BLaER1 (cell line): ENCODE results near the gene ARHGAP18.

Source experiments
- H3K27ac ChIP-seq: shearing (Covaris generic); formaldehyde crosslinking; 2 replicates; pipeline ENCODE4 v1.8.1; 2022
- H3K27me3 ChIP-seq: shearing (Covaris generic); formaldehyde crosslinking; 2 replicates; pipeline ENCODE4 v1.8.1; 2022
- H3K36me3 ChIP-seq: shearing (Covaris generic); formaldehyde crosslinking; 2 replicates; pipeline ENCODE4 v1.8.1; 2022
- H3K4me1 ChIP-seq: shearing (Covaris generic); formaldehyde crosslinking; 2 replicates; pipeline ENCODE4 v1.8.1; 2022
- H3K4me2 ChIP-seq: shearing (Covaris generic); formaldehyde crosslinking; 2 replicates; pipeline ENCODE4 v1.8.1; 2022
- H3K4me3 ChIP-seq: shearing (Covaris generic); formaldehyde crosslinking; 2 replicates; pipeline ENCODE4 v1.8.1; 2022
- H3K9ac ChIP-seq: shearing (Covaris generic); formaldehyde crosslinking; 2 replicates; pipeline ENCODE4 v1.8.1; 2022
- H3K9me3 ChIP-seq: shearing (Covaris generic); formaldehyde crosslinking; 2 replicates; pipeline ENCODE4 v1.8.1; 2022
- H4K20me1 ChIP-seq: shearing (Covaris generic); formaldehyde crosslinking; 2 replicates; pipeline ENCODE4 v1.8.1; 2022
- Cebpa-rat ChIP-seq: shearing (Covaris generic); IDR thresholded peaks from 2 replicates; pipeline ENCODE4 v1.8.1; 2022

Gene ARHGAP18

DNA sequence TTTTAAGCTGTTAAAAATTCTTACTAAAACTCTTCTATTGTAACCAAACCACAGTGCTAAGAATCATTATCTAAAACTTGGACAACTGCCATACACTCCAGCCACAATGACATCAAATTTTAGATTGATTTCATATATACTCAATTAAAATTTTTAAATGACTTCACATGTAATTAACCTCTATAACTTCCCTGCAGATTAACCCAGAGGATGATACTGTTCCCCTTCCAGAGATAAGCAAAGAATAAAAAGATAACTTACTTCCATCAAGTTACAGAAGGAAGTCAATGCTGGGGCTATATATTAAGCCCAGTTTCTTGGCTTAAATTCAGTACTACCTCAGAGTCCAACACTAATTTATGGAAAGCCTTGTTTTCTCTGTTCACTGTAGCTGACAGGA is 71.3 kb downstream of the ARHGAP18 start:
- no peak overlapping the region for H3K27ac ChIP-seq
- H3K4me2 ChIP-seq: no peak overlapping the region
- H3K9me3 ChIP-seq: no peaks in the 10 kb centered on the region
- H3K4me1 ChIP-seq: no peaks in the 10 kb centered on the region
- H3K4me3 ChIP-seq: no peak overlapping the region
- no peaks in the 10 kb centered on the region for H3K27me3 ChIP-seq
- H3K9ac ChIP-seq: no peak overlapping the region
- no peaks in the 10 kb centered on the region for H4K20me1 ChIP-seq
- peaks cover 20% of the 10 kb centered on the region; the same call in 1 of the 2 replicates for H3K36me3 ChIP-seq
- TF ChIP-seq Cebpa-rat: no peak

DNA sequence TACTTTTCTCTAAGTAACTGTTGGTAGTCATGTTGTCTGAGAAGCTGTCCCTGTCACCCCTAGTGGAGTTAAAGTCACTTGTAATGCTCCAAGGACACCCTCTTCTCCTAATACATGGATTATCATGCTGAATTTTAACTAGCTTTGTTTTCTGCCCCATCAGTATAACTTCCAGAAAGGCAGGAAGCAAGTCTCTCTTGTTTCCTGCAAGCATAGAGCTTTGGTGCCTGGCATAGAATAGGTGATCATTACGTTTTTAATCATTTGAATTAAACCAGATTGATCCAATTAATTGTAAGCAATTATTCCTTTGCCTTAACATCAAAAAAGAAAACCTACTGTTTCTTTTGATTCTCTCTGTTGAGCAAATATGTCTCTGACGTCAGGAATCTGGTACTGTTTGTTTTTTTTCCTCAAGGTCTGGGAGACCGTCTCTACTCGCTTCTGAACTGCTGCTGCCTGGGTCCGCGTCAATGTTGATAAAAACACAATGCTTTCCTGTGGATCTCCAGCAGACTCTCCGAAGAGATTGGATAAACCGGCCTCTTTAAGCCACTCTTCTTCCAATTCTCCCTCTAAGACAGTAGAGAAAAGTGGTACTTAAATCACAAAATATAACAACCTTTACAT is 71.8 kb downstream of the ARHGAP18 start:
- Histone ChIP-seq H3K27me3 (no peaks in the 10 kb centered on the region), H3K36me3 (peaks cover 20% of the 10 kb centered on the region; the same call in 1 of the 2 replicates), H4K20me1 (no peaks in the 10 kb centered on the region), H3K9ac (no peak overlapping the region), H3K4me1 (no peaks in the 10 kb centered on the region), H3K9me3 (no peaks in the 10 kb centered on the region), H3K4me3 (no peak overlapping the region), H3K4me2 (no peak overlapping the region), H3K27ac (no peak overlapping the region)
- TF ChIP-seq Cebpa-rat: no peak

DNA sequence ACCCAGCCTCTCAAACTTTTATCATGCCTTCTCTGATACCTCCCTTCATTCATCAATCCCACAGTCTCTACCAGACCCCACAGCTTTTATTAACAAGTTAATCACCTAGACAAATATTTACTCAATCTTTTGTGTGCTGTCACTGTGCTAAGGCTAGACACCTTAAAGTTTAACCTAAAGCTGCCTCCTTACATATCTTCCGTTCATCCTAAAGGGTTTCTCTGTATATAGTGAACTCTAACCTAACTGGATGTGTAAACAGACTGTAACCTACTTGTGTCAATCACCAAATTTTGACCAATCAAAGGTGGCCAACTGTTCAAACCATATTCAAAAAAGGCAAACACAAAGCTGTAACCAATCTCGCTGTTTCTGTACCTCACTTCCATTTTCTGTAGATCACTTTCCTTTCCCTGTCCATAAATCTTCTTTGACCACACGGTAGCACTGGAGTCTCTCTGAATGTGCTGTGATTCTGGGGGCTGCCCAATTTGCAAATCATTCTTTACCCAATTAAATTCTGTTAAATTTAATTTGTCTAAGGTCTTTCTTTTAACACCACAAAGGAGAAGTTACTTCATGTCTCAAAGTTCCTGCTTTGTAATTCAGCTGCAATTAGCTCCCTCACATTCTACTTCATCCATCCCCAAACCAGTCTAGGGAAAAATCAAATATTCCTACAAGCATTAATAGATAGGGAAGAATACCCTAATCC is 72.5 kb downstream of the ARHGAP18 start:
- no peaks in the 10 kb centered on the region for H4K20me1 ChIP-seq
- H3K9ac ChIP-seq: no peak overlapping the region
- no peaks in the 10 kb centered on the region for H3K9me3 ChIP-seq
- no peak overlapping the region for H3K4me3 ChIP-seq
- no peak overlapping the region for H3K27ac ChIP-seq
- H3K4me1 ChIP-seq: no peaks in the 10 kb centered on the region
- no peak for TF ChIP-seq Cebpa-rat
- peaks cover 20% of the 10 kb centered on the region; the same call in 1 of the 2 replicates for H3K36me3 ChIP-seq
- no peak overlapping the region for H3K4me2 ChIP-seq
- H3K27me3 ChIP-seq: no peaks in the 10 kb centered on the region

DNA sequence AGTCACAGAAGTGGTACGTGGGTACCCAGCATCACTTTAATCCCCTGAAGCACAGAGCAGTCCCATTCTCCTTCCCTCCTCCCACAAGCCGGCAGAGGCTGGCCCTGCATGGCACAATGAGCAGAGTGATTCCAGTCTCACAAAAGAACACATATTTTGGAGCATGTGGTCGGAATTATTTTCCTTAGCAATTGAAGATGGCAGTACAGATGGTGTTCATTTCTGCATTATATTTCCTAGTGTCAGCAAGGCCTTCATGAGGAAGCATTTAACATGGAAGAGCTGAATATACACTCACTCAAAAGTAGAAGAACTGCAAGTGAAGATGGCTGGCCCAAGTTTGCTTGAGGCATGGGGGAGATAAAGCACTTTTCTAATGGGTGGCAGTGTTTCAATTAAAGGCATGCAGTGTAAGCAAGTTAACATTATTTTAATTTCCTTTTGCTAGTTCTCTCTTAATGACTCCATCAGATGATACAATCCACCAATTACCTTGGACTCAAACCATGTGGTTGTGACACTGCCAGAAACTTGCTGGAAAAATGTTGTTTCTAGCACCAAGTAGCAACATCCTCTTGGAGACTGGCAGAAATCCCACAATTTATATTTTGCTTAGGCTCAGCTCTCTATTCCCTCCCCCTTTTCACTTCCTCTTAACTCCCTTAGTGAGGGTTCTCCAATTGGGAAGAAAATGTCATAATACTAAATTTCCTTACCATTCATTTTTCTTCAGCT is 74.4 kb downstream of the ARHGAP18 start:
- no peak for TF ChIP-seq Cebpa-rat
- H3K4me2 ChIP-seq: no peak overlapping the region

DNA sequence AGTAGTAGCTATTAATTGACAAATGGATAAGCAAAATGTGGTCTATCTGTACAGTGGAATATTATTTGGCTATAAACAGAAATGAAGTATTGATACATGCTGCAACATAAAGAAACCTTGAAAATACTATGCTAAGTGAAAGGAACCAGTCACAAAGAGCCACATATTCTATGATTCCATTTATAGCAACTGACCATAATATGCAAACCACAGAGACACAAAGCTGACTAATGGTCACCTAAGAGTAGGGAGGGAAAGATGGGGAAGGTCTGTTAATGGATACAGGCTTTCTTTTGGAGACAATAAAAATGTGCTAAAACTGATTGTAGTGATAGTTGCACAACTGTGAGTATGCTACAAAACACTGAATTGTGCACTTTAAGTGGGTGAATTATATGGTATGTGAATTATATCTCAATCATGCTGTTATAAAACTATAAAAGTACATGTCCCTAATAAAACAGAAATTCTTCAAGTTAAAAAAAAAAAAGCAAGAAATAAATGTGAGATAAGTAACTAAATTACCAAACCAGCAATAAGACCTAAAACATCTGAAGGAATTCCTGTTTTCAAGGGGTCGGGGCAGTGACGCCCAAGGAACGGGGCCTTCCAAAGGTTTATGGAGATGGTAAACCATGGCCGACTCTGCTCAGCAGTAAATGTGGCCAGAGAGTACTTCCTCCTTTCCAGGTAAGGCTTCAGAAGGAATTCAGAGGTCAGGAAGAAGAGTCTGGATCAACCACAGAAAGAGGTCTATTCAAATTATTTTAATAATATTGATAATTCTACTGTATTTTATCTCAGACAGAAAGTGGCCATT is 75.4 kb downstream of the ARHGAP18 start:
- Histone ChIP-seq H3K27ac (no peak overlapping the region), H3K4me3 (no peak overlapping the region), H3K4me2 (no peak overlapping the region), H3K9me3 (no peaks in the 10 kb centered on the region), H4K20me1 (no peaks in the 10 kb centered on the region), H3K36me3 (peaks cover 20% of the 10 kb centered on the region; the same call in 1 of the 2 replicates), H3K27me3 (no peaks in the 10 kb centered on the region), H3K9ac (no peak overlapping the region), H3K4me1 (no peaks in the 10 kb centered on the region)
- TF ChIP-seq Cebpa-rat: no peak

More for the DNA sequence above, 74.4 kb downstream of the ARHGAP18 start:
- Histone ChIP-seq H3K27ac (no peak overlapping the region), H4K20me1 (no peaks in the 10 kb centered on the region), H3K9ac (no peak overlapping the region), H3K27me3 (no peaks in the 10 kb centered on the region), H3K4me1 (no peaks in the 10 kb centered on the region), H3K9me3 (no peaks in the 10 kb centered on the region), H3K4me3 (no peak overlapping the region), H3K36me3 (peaks cover 20% of the 10 kb centered on the region; the same call in 1 of the 2 replicates)

DNA sequence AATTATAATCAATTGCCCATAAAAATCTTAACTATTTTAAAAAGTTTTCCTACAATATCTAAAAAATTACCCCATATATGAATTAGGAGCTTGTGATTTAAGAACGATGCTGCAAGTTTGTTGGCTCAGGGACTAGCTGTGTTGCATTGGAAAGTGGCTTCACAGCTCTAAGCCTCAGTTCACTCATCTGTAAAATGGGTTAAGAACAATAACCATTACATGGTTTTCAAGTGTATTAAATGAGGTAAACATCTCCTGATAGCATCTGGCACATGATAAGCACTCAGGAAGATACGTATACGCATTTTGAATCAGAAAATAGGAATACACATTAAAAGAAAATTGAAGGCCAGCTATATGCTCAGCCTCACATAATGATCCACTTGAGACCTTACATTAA is 76.4 kb downstream of the ARHGAP18 start:
- H3K27ac ChIP-seq: no peak overlapping the region
- no peaks in the 10 kb centered on the region for H3K27me3 ChIP-seq
- no peaks in the 10 kb centered on the region for H3K9me3 ChIP-seq
- H3K9ac ChIP-seq: no peak overlapping the region
- H3K4me2 ChIP-seq: no peak overlapping the region
- H4K20me1 ChIP-seq: no peaks in the 10 kb centered on the region
- peaks cover 20% of the 10 kb centered on the region; the same call in 1 of the 2 replicates for H3K36me3 ChIP-seq
- TF ChIP-seq Cebpa-rat: no peak
- H3K4me1 ChIP-seq: no peaks in the 10 kb centered on the region
- H3K4me3 ChIP-seq: no peak overlapping the region

DNA sequence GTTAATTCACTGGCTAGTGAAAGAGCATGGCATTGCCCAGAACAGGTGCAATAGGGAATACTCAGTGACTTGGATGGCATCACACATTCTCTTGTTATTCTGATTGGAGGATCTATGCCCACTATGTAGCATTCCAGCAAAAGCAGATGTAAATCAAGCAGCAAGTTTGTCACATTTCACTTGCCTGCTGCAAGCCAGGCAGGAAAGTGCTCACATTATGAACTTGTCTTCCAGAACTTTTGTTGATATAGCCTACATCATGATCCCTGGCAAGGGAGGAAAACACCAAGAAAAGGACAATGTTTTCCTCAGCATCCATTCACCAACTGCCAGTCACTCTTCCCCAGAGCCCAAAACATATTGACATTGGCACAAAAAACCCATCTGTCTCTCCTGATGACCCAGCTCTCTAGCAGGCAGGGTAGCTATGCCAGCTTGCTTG is 77.8 kb downstream of the ARHGAP18 start:
- H3K9ac ChIP-seq: no peak overlapping the region
- H3K9me3 ChIP-seq: no peaks in the 10 kb centered on the region
- no peaks in the 10 kb centered on the region for H3K27me3 ChIP-seq
- H4K20me1 ChIP-seq: no peaks in the 10 kb centered on the region
- peaks cover 9% of the 10 kb centered on the region; the same call in 1 of the 2 replicates for H3K36me3 ChIP-seq
- no peaks in the 10 kb centered on the region for H3K4me1 ChIP-seq
- no peak overlapping the region for H3K4me3 ChIP-seq
- no peak overlapping the region for H3K27ac ChIP-seq
- no peak overlapping the region for H3K4me2 ChIP-seq
- no peak for TF ChIP-seq Cebpa-rat

DNA sequence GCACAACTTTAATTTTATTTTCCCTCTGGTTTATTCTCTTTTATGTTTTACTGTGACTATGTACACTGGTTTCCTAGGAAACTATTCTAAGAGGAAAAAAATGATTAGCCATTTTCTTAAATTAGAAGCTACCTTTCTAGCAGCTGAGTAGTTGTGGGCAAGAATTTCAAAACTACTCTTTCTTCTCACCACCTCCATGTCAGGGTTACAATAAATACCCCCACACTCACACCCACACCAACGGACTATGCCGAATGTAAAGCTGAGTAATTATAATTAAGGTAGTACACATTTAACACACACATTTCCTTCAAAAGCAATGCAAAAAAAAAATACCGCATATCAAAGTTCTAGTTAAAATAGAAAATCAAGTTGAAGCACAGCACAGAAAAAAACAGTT is 78.9 kb downstream of the ARHGAP18 start:
- no peak overlapping the region for H3K4me2 ChIP-seq
- H3K9me3 ChIP-seq: no peaks in the 10 kb centered on the region
- H4K20me1 ChIP-seq: no peaks in the 10 kb centered on the region
- no peaks in the 10 kb centered on the region for H3K4me1 ChIP-seq
- no peaks in the 10 kb centered on the region for H3K27me3 ChIP-seq
- TF ChIP-seq Cebpa-rat: no peak
- H3K36me3 ChIP-seq: peaks cover 4% of the 10 kb centered on the region; the same call in 1 of the 2 replicates
- H3K27ac ChIP-seq: no peak overlapping the region
- H3K4me3 ChIP-seq: no peak overlapping the region
- no peak overlapping the region for H3K9ac ChIP-seq

DNA sequence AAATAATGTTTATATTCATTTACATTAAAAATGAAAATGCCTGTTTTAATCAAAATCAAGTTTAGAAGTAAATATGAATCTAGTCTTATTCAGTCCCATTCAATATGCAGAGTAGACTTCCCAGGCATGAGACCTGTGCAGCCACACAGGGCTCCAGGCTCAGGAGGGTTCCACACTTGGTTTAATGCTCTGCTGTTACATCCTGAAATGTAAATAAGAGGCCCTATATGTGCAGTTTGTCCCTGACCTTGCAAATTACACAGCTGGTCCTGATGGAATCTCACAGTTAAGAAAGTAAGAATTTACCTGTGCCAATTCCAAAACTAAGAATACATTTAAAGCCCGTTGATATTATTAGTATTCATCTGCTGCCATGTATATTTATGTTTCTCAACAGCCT is 79.4 kb downstream of the ARHGAP18 start:
- Histone ChIP-seq H3K4me2 (no peak overlapping the region), H3K36me3 (peaks cover 4% of the 10 kb centered on the region; the same call in 1 of the 2 replicates), H3K4me1 (no peaks in the 10 kb centered on the region), H3K27ac (no peak overlapping the region), H3K27me3 (no peaks in the 10 kb centered on the region), H3K9me3 (no peaks in the 10 kb centered on the region), H4K20me1 (no peaks in the 10 kb centered on the region), H3K9ac (no peak overlapping the region), H3K4me3 (no peak overlapping the region)
- no peak for TF ChIP-seq Cebpa-rat
